ENCODE measurements around the gene ACSL6.

The ACSL6 gene

DNA sequence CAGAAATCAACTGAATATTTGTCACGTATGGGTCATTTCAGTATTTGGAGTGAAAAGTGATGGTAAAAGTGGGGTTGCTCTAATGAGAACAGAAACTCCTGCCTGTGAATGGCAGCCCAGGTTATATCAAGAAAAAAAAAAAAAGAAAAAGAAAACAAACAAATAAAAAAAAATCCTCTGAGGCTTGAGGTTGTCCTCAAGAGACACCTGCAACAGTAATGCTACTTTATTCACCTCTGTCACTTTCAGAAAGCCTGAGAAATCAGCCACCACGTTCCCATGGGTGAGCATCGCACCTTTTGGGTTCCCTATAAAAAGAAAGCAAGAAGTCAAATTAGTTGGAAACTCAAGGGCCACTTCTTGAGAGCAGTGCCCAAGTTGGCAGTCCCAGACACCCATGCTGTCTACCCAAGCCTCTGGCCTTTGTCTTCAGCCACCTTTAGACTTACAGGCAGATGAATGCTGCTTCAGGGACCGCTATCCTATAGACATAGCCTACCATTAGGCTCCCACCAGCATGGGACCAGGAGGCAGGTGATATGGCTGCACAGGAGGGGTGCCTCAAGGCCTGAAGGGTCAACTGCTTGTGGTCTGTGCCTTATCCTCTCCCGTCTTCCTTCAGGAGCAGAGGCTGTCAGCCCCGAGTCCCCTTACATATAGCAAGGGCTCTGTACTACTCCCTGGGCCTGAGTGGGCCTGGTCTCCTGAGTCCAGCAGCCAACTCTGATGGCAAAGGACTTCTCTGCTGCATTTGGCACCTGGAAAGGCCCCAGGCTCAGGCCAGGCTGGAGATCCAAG lies 34.8 kb downstream of the ACSL6 start:
- H3K79me2 ChIP-seq (ENCODE audit: control insufficient read depth, low read length): no peaks in the 10 kb centered on the region
- no peak for TF ChIP-seq CTCF (IDR thresholded peaks at IDR 0.05; ENCODE audit: low read depth, low read length, poor library complexity, severe bottlenecking)
- no peak for TF ChIP-seq EZH2phosphoT487 (IDR thresholded peaks at IDR 0.05; ENCODE audit: borderline replicate concordance, low read length)
- H3K4me2 ChIP-seq (ENCODE audit: low read length): no peak overlapping the region

DNA sequence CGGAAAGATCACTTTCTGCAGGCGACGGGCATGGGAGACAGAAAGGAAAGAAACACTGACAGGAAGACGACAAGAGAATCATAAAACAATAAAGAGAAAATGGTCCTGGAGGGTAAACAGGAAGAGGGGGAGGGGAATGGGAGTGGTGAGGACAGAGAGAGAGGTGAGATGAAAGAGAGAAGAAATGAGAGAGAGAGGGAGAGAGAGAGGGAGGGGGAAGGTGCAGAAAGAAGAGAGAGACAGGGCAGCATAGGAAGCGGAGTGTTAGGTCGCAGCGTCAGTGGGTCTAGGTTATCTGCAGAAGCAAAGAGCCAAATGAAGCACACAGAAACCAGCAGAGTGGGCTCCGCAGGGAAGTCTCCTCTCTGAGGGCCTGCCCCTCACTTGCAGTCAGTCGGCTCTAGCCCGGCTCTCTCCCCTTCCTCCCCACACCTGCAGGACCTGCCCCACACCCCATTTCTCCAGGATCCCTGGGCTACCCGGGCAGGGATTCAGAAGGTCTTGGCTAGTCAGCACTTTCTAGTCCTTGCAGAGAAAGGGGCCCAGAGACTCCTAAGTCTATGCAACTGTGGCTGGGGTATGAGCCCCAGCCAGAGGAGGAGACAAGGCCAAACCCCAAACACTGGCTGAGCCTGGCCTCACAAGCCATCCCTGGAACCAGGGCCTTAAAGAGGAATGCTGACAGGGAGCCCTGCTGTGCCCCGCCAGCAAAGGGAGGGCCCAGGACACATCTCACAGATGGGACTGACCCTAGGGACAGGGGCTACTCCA lies 36.3 kb downstream of the ACSL6 start:
- Histone ChIP-seq H3K36me3 (ENCODE audit: control insufficient read depth, low read length) (no peaks in the 10 kb centered on the region), H3K27me3 (ENCODE audit: control insufficient read depth, low read length) (no peaks in the 10 kb centered on the region), H3K9me2 (replicated peaks; ENCODE audit: control insufficient read depth, low read length) (no peaks in the 10 kb centered on the region), H4K20me1 (ENCODE audit: control insufficient read depth, insufficient read depth, low read depth, low read length) (no peaks in the 10 kb centered on the region), H3K4me3 (ENCODE audit: low read length) (no peak overlapping the region), H3K27ac (ENCODE audit: low read depth, low read length) (no peak overlapping the region), H3K4me1 (ENCODE audit: control insufficient read depth, low read length) (no peaks in the 10 kb centered on the region), H3K79me2 (ENCODE audit: control insufficient read depth, low read length) (no peaks in the 10 kb centered on the region), H3F3A (ENCODE audit: control insufficient read depth, insufficient read depth) (no peaks in the 10 kb centered on the region), H3K4me2 (ENCODE audit: low read length) (no peak overlapping the region), H3K9me3 (ENCODE audit: control insufficient read depth, insufficient read depth, low read length) (no peaks in the 10 kb centered on the region)
- TF ChIP-seq EZH2phosphoT487 (IDR thresholded peaks at IDR 0.05; ENCODE audit: borderline replicate concordance, low read length): no peak
- TF ChIP-seq CTCF (IDR thresholded peaks at IDR 0.05; ENCODE audit: low read depth, low read length, poor library complexity, severe bottlenecking): no peak

More for the DNA sequence above, 34.8 kb downstream of the ACSL6 start:
- no peaks in the 10 kb centered on the region for H3K4me1 ChIP-seq (ENCODE audit: control insufficient read depth, low read length)
- no peaks in the 10 kb centered on the region for H4K20me1 ChIP-seq (ENCODE audit: control insufficient read depth, insufficient read depth, low read depth, low read length)
- no peaks in the 10 kb centered on the region for H3F3A ChIP-seq (ENCODE audit: control insufficient read depth, insufficient read depth)
- H3K4me3 ChIP-seq (ENCODE audit: low read length): no peak overlapping the region
- no peak overlapping the region for H3K27ac ChIP-seq (ENCODE audit: low read depth, low read length)
- no peaks in the 10 kb centered on the region for H3K9me3 ChIP-seq (ENCODE audit: control insufficient read depth, insufficient read depth, low read length)
- no peaks in the 10 kb centered on the region for H3K36me3 ChIP-seq (ENCODE audit: control insufficient read depth, low read length)
- H3K27me3 ChIP-seq (ENCODE audit: control insufficient read depth, low read length): no peaks in the 10 kb centered on the region
- no peaks in the 10 kb centered on the region for H3K9me2 ChIP-seq (replicated peaks; ENCODE audit: control insufficient read depth, low read length)

DNA sequence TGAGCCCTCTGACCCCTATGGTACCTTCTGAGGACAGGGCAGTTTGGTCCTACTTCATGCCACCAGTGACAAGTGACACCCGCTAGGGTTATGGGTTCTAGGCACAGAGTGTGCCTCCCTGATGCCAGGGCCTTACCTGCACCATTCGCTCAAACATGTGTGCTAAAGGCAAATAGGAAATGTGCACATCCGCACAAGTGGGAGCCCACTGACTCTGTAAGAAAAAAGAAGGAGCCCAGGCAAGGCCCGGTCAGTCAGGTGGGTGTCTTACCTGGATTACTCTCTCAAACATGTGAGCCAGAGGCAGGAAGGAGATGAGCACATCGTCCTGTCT lies 36.9 kb downstream of the ACSL6 start:
- Histone ChIP-seq H3K9me2 (replicated peaks; ENCODE audit: control insufficient read depth, low read length) (no peaks in the 10 kb centered on the region), H3K4me3 (ENCODE audit: low read length) (no peak overlapping the region), H3F3A (ENCODE audit: control insufficient read depth, insufficient read depth) (no peaks in the 10 kb centered on the region), H3K27ac (ENCODE audit: low read depth, low read length) (no peak overlapping the region), H3K27me3 (ENCODE audit: control insufficient read depth, low read length) (no peaks in the 10 kb centered on the region), H3K79me2 (ENCODE audit: control insufficient read depth, low read length) (no peaks in the 10 kb centered on the region), H4K20me1 (ENCODE audit: control insufficient read depth, insufficient read depth, low read depth, low read length) (no peaks in the 10 kb centered on the region), H3K36me3 (ENCODE audit: control insufficient read depth, low read length) (no peaks in the 10 kb centered on the region), H3K4me1 (ENCODE audit: control insufficient read depth, low read length) (no peaks in the 10 kb centered on the region), H3K9me3 (ENCODE audit: control insufficient read depth, insufficient read depth, low read length) (no peaks in the 10 kb centered on the region), H3K4me2 (ENCODE audit: low read length) (no peak overlapping the region)
- TF ChIP-seq CTCF (IDR thresholded peaks at IDR 0.05; ENCODE audit: low read depth, low read length, poor library complexity, severe bottlenecking) (no peak), EZH2phosphoT487 (IDR thresholded peaks at IDR 0.05; ENCODE audit: borderline replicate concordance, low read length) (no peak)
